Measurements from ENCODE around the gene MICOS13.

- TF ChIP-seq ZNF776 (tag by site-specific recombination; IDR thresholded peaks at IDR 0.05; ENCODE audit: borderline replicate concordance) (no peak), ZNF645 (tag by site-specific recombination; IDR thresholded peaks at IDR 0.05) (no peak)
Observed at GRCh38 chr19:5644037-5644436, 36.3 kb downstream of the MICOS13 start.

Measured in HEK293 (cell line).